GM19240 (cell line): ENCODE results near the gene SLC1A7.

Experiments
- DNase-seq: peaks from one replicate; pipeline ENCODE4 v3.0.0; 2011; ENCODE audit warnings: low spot score; ENCODE audit not compliant: insufficient read length

SLC1A7 gene

DNA sequence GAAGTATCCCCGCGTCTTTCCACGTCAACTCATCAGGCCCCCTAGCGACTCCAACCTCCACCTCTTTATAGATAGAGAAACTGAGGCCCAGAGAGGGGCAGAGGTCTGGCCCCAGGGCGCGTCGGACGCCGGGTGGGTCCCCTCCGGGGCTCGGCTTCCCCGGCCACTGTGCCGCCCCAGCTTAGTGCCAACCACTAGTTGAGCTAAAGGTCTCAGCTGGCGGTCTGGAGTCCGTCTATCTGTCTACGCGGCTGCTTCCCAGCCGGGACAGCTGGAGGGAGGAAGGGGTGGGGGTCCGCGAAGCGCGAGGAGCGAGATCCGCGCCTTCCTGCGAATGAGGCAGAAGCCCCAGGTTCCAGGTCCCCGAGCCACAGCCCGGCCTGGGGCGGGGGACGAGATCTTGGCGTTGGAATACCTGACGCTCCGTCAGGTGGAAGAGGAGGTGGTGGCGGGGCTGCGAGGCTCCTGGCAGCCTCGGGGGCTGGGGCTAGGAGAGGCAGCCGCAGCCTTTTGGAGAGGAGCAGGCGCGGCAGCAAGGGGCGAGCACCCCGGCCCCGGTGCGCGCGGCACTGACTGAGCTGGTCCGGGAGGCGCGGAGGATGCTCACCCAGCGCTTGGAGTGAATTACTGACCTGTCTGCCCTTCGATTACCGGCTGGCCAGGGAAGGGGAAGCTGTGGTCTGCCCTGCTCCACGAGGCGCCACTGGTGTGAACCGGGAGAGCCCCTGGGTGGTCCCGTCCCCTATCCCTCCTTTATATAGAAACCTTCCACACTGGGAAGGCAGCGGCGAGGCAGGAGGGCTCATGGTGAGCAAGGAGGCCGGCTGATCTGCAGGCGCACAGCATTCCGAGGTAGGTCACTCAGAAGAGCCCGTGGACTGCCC is 79.5 kb downstream of the SLC1A7 start:
- no peak for DNase-seq

DNA sequence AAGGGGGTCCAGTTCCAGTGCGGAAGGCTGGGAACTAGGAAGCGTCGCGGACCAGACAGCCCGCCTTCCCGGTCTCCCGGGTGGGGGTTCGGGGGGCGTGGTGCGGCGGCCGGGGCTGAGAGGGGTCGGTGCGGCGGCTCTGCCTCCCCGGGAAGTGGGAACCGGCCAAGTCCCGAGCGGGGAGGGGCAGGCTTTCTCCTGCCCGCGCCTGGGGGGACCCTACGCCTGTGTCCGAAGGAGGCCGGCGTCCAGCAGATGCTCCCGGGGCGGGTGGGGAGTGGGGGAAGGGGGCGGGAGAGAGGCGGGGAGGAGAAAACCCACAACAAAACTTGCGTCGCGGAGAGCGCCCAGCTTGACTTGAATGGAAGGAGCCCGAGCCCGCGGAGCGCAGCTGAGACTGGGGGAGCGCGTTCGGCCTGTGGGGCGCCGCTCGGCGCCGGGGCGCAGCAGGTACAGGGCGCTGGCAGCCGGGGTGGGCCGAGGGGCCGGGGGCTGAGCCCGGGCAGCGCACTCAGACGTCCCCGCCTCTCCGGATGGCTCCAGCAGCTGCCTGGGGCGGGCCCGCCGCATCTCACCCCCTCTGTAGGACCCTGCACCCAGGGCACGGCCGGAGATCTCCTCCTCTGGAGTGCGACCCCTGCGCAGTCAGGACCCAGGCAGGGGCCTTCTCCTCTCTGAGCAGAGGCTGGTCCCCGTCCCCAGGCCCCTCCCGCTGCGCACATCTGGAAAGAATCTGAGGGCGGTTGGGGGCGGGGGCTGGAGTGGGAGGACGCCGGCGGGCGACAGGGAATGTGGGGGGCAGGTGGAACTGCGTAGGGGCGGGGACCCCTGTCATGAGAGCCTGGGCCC is 80.4 kb downstream of the SLC1A7 start, which contains the start of gene PODN:
Gene PODN, plus strand, starts transcription at position 355 of the 849 bp plus-strand sequence. CDS start 7,643 bp downstream, outside the sequence.
- no peak for DNase-seq

GRCh38 chr1:53061123-53061858 is 81.1 kb downstream of the SLC1A7 start:
- no peak for DNase-seq

DNA sequence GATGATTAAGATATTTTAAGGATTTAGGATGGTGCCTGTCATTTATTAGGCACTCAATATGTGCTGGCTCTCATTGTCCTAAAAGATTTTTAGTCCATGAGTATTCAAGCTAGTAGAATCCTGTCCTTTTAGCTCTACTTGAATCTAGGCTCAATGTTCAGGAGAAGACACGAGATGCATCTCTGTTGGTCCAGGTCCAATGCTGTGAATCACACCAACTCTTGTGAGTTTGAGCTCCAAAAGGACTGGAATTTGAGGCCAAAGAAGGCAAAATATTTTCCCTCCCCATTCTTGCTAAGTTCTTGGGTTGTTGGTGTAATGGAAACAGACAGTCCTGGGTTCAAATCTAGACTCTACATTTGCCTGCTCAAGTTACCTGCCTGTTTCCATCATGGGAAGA is 81.9 kb downstream of the SLC1A7 start:
- DNase-seq = no peak

DNA sequence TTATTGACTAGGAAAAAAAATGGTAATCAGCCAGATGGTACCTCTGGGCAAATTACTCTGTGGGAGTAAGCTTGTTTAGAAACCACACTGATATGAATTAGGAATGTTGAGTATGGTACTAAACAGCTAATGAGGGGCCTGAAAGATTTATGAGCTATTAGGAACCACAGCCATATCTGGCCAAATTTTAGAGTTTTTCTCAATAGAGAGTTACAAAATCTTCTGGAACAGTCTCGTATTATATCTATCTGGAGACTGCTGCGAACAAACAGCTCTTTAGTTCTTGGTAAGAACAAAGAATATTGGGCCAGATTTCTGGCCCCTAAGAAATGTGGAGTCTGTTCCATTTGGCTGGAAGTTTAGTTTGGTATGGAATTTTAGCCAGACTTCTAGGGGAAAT is 85.3 kb downstream of the SLC1A7 start:
- DNase-seq = no peak

- no peak for DNase-seq
Observed at GRCh38 chr1:53051676-53052075, 90.8 kb downstream of the SLC1A7 start.

DNA sequence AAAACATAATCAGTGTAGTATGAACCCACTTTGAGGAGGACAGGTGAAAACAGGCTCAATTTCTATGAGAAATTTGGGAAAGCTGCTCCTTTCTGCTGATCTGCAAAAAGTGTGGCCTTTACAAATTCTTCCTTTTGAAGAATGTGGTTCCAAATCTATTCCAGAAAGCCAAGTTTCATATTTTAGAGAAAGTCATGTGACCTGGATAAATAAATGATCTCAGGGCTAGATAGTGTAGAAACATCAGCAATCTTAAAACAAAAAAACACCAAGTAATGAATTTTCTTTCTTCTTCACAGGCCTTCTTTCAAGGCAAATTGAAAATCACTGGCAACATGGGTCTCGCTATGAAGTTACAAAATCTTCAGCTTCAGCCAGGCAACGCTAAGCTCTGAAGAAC is 92.1 kb downstream of the SLC1A7 start:
- DNase-seq = no peak

- DNase-seq = no peak
Observed at GRCh38 chr1:53049574-53049967, 92.9 kb downstream of the SLC1A7 start.

- DNase-seq = no peak
Observed at GRCh38 chr1:53048960-53049573, 93.4 kb downstream of the SLC1A7 start.

- no peak for DNase-seq
Observed at GRCh38 chr1:53047737-53048736, 94.4 kb downstream of the SLC1A7 start.

DNA sequence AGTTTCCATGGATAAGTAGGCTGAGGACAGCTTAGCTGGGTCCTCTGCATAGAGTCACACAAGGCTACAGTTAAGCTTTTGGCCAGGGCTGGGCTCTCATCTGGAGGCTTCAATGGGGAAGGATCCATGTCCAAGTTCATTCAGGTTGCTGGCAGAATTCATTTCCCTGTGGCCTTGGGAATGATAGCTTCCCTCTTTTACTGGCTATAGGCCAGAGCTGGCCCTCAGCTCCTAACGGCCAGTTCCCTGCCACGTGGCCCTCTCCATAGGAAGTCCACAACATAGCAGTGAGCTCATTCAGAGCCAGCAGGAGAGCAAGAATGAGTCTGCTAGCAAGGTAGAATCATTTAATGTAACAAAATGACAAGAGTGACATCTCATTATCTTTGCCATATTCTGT is 95.5 kb downstream of the SLC1A7 start:
- DNase-seq = no peak

DNA sequence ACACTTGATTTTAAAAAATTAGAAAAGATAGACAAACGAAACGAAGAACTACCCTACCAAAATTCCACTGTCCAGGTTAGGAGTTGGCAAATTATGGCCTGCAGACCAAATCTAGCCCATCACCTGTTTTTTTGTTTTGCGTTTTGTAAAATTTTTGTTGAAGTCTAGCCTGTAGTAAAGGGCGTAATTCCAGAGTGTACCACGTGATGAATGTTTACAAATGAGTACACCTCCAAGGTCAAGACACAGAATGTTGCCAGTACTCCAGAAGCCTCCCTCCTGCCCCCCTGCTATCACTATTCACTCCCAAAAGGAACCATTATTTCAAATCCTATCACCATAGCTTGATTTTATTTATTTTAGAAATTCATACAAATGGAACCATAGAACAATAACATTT is 97.5 kb downstream of the SLC1A7 start:
- DNase-seq = no peak

DNA sequence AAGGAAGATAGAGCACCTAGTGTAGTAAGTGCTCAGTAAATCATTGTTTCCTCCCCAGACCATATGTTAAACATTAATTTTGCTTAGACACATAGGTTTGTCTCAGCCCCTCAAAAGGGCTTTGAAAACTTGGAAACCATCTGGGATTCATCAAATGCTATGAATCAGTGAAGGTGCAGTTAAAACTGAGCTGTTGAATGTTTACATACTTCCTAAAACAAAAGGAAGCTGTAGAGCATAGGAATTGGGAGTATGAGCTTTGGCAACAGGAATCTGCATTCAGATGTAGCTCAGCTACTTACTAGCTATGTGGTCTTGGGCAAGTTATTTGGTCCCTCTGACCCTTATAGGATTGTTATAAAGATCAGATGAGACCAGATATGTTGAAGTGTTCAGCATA is 99.2 kb downstream of the SLC1A7 start:
- no peak for DNase-seq

DNA sequence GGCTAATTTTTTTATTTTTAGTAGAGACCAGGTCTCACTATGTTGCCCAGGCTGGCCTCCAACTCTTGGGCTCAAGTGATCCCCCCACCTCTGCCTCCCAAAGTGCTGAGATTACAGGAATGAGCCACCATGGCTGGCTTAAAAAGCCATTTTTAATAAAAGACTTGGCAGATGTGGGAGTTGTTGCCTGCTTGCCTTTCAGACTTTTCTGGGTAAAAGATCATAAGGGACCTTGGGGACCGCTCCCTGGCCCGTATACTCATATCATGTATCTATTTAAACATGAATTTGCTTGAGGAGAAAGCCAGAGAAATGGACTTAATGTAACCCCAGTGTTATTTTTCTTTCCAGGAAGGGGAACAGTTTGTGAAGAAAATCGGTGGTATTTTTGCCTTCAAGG is 103.9 kb downstream of the SLC1A7 start:
- no peak for DNase-seq
